ENCODE results near the gene PIAS1. TPM values are rescaled to one million over a fixed set of nuclear protein-coding genes. Genes with fewer than 3 reads are reported as not detected.

PIAS1 gene
- total and polyA plus RNA-seq, 2 donors (not counting 1 experiment from before 2014, with no cell fraction given), result 28.8 to 87.3 TPM

DNA sequence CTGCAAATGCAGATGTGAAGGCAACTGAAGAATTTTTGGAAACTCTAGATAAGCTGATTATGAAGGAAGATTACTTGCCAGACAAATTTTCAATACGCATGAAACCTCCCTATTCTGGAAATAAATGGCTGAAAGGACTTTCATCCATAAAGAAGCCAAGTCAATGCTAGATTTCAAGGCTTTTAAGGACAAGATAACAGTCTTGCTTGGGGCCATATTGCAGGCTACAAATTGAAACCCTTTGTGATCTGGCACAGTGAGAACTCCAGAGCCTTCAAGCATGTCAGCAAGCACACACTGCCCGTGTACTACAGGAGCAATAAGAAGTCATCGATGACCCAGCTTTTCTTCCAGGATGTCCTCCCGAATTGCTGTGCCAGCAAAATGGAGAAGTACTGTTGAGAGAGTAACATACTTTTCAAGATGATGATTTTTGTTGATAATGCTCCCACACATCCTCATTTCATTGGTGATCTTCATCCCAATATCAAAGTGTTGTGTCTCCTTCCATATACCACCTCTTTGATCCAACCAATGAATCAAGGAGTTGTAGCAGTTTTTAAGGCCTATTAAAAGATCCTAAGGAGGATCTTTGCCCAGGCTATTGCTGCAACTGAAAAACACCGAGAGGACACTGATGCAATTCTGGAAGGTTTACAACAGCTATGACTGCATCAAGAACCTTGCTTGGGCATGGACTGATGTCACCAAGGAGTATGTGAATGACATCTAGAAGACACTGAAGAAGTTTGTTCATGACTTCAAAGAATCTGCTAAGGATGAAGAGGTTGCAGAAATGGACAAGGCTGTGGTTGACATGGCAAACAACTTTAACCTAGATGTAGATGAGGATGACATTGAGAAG, 130.7 kb downstream of the PIAS1 start:
- H4K20me1 ChIP-seq (ENCODE audit: control insufficient read depth, insufficient read depth, low read length, poor library complexity, severe bottlenecking), result peaks cover 5% of the 10 kb centered on the region
- ChIA-PET CTCF (interaction anchor here (1.1 to 1.8 kb wide), 2 partner anchors 9 to 30 kb away, joined by 4 read pairs; no protein-coding TSS in a partner anchor), POLR2A (no interaction called here)
- H3K9ac ChIP-seq (ENCODE audit: low read length), result no peak overlapping the region
- no peaks in the 10 kb centered on the region for H3K4me1 ChIP-seq (ENCODE audit: control insufficient read depth in 2 of 2, insufficient read depth in 2 of 2, low read length in 2 of 2)
- TF ChIP-seq, protein P1, sequence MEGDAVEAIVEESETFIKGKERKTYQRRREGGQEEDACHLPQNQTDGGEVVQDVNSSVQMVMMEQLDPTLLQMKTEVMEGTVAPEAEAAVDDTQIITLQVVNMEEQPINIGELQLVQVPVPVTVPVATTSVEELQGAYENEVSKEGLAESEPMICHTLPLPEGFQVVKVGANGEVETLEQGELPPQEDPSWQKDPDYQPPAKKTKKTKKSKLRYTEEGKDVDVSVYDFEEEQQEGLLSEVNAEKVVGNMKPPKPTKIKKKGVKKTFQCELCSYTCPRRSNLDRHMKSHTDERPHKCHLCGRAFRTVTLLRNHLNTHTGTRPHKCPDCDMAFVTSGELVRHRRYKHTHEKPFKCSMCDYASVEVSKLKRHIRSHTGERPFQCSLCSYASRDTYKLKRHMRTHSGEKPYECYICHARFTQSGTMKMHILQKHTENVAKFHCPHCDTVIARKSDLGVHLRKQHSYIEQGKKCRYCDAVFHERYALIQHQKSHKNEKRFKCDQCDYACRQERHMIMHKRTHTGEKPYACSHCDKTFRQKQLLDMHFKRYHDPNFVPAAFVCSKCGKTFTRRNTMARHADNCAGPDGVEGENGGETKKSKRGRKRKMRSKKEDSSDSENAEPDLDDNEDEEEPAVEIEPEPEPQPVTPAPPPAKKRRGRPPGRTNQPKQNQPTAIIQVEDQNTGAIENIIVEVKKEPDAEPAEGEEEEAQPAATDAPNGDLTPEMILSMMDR (IDR thresholded peaks at IDR 0.05), result no peak
- no peak for TF ChIP-seq EZH2 (IDR thresholded peaks at IDR 0.05; ENCODE audit: borderline replicate concordance, insufficient read depth, low read depth, low read length, poor library complexity, severe bottlenecking)
- intact Hi-C loops (cut with micrococcal nuclease), result no loop called here
- DNase-seq (no peak), ATAC-seq (ENCODE audit: low read depth) (no peak)
- Mint-ChIP-seq H3K27me3 (no peaks in the 10 kb centered on the region), H3K4me3 (no peak overlapping the region), H3K9me3 (ENCODE audit: insufficient read depth) (no peaks in the 10 kb centered on the region), H3K27ac (no peak overlapping the region), H3K4me1 (peaks cover 6% of the 10 kb centered on the region)
- 98% methylated on average over 3 of the region's 5 CpGs for WGBS (ENCODE audit: insufficient coverage)
- H3K27me3 ChIP-seq (replicated peaks in 1 of 4; ENCODE audit: control extremely low read depth in 1 of 4, control insufficient read depth in 3 of 4, insufficient read depth in 4 of 4, low read length in 3 of 4), result no peaks in the 10 kb centered on the region
- H2AFZ ChIP-seq (ENCODE audit: insufficient read depth, low read depth, low read length, poor library complexity, severe bottlenecking), result no peak overlapping the region
- no peak overlapping the region for H3K27ac ChIP-seq (ENCODE audit: low read length in 2 of 2)
- peaks cover 17 to 75% of the 10 kb centered on the region in 2 experiments for H3K36me3 ChIP-seq (replicated peaks in 1 of 2; ENCODE audit: control extremely low read depth in 1 of 2, control insufficient read depth in 1 of 2, extremely low read depth in 1 of 2, insufficient read depth in 2 of 2, low read length in 1 of 2)
- no peaks in the 10 kb centered on the region for H3K79me2 ChIP-seq (ENCODE audit: control insufficient read depth, insufficient read depth, low read length)
- no peak overlapping the region for H3K4me3 ChIP-seq (ENCODE audit: control extremely low read depth in 1 of 5, extremely low read depth in 1 of 5, insufficient read depth in 1 of 5, low read depth in 2 of 5, low read length in 4 of 5)
- H3K4me2 ChIP-seq (replicated peaks; ENCODE audit: low read depth, low read length, poor library complexity, severe bottlenecking), result no peak overlapping the region
- no peaks in the 10 kb centered on the region for H3K9me3 ChIP-seq (ENCODE audit: control extremely low read depth in 1 of 3, control insufficient read depth in 2 of 3, insufficient read depth in 1 of 3, low read length in 2 of 3)

DNA sequence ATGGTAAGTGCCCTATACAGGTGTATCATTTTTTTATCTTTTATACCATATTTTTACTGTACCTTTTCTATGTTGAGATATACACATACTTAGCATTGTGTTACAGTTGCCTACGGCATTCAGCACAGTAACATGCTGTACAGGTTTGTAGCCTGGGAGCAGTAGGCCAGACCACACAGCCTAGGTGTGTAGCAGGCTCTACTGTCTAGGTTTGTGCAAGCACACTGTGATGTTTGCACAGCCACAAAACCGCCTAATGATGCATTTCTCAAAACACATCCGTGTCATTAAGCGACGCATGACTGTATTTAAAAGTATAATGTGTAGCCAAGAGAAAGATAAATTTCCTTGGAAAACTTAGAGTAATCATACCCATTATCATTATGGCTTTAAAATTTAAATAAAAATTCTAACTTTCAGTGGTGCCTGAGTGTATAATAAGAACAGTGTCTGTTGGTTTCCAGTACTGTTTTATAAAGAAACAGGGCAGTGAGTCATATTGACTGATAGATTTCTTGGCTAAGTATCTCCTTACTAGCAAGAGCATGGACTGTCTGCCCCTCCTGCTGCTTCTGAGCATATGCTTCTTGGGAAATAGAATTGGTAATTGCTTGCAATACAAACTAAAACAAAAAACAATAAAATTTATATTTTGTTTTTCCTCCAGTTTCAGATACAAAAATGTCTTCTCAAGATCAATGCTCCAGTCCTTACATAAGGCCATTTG, 132.7 kb downstream of the PIAS1 start:
- POLR2A ChIA-PET, result no interaction called here

More for the DNA sequence above, 132.7 kb downstream of the PIAS1 start:
- intact Hi-C loops (cut with micrococcal nuclease), result no loop called here
- Histone ChIP-seq H3K4me3 (ENCODE audit: control extremely low read depth in 1 of 5, extremely low read depth in 1 of 5, insufficient read depth in 1 of 5, low read depth in 2 of 5, low read length in 4 of 5) (no peak overlapping the region), H3K9me3 (ENCODE audit: control extremely low read depth in 1 of 3, control insufficient read depth in 2 of 3, insufficient read depth in 1 of 3, low read length in 2 of 3) (no peaks in the 10 kb centered on the region), H3K9ac (ENCODE audit: low read length) (no peak overlapping the region), H3K36me3 (replicated peaks in 1 of 2; ENCODE audit: control extremely low read depth in 1 of 2, control insufficient read depth in 1 of 2, extremely low read depth in 1 of 2, insufficient read depth in 2 of 2, low read length in 1 of 2) (peaks cover 11 to 71% of the 10 kb centered on the region in 2 experiments), H3K4me1 (ENCODE audit: control insufficient read depth in 2 of 2, insufficient read depth in 2 of 2, low read length in 2 of 2) (no peaks in the 10 kb centered on the region), H3K79me2 (ENCODE audit: control insufficient read depth, insufficient read depth, low read length) (no peaks in the 10 kb centered on the region), H3K27me3 (replicated peaks in 1 of 4; ENCODE audit: control extremely low read depth in 1 of 4, control insufficient read depth in 3 of 4, insufficient read depth in 4 of 4, low read length in 3 of 4) (no peaks in the 10 kb centered on the region), H3K27ac (ENCODE audit: low read length in 2 of 2) (no peak overlapping the region), H3K4me2 (replicated peaks; ENCODE audit: low read depth, low read length, poor library complexity, severe bottlenecking) (no peak overlapping the region), H2AFZ (ENCODE audit: insufficient read depth, low read depth, low read length, poor library complexity, severe bottlenecking) (no peak overlapping the region), H4K20me1 (ENCODE audit: control insufficient read depth, insufficient read depth, low read length, poor library complexity, severe bottlenecking) (no peaks in the 10 kb centered on the region)
- TF ChIP-seq, protein P1 (IDR thresholded peaks at IDR 0.05), result no peak
- no peak for TF ChIP-seq EZH2 (IDR thresholded peaks at IDR 0.05; ENCODE audit: borderline replicate concordance, insufficient read depth, low read depth, low read length, poor library complexity, severe bottlenecking)
- DNase-seq (no peak), ATAC-seq (ENCODE audit: low read depth) (no peak)
- Mint-ChIP-seq H3K9me3 (ENCODE audit: insufficient read depth) (no peaks in the 10 kb centered on the region), H3K4me1 (peaks cover 6% of the 10 kb centered on the region), H3K4me3 (no peak overlapping the region), H3K27me3 (no peaks in the 10 kb centered on the region), H3K27ac (no peak overlapping the region)
- 100% methylated on average over 1 of the region's 5 CpGs for WGBS (ENCODE audit: insufficient coverage)
- CTCF ChIA-PET, result no interaction called here
